Hematopoietic multipotent progenitor cell treated with erythropoietin and hydrocortisone succinate and interleukin-3 and kit ligand, for 6 days (in vitro differentiated cells): ENCODE measurements around the gene ZNF280D.
A peak's percentile ranks its signal among the peaks of the same experiment; 100 is the strongest.

Experiments
- DNase-seq: peaks from one replicate; pipeline ENCODE4 v3.0.0-alpha.2; 2015

Gene ZNF280D

GRCh38 chr15:56628893-56629532 lies 104.3 kb downstream of the ZNF280D start:
- no peak for DNase-seq

GRCh38 chr15:56619887-56620286 lies 113.4 kb downstream of the ZNF280D start:
- no peak for DNase-seq

- DNase-seq, result no peak
Observed at GRCh38 chr15:56617628-56618027, 115.7 kb downstream of the ZNF280D start.

- no peak for DNase-seq
Observed at GRCh38 chr15:56616551-56616950, 116.8 kb downstream of the ZNF280D start.

GRCh38 chr15:56613811-56614210 lies 119.5 kb downstream of the ZNF280D start:
- DNase-seq, result no peak

- no peak for DNase-seq
Observed at GRCh38 chr15:56608993-56609392, 124.3 kb downstream of the ZNF280D start.

GRCh38 chr15:56608140-56608778 lies 125.0 kb downstream of the ZNF280D start:
- DNase-seq, result no peak

GRCh38 chr15:56602253-56602652 lies 131.1 kb downstream of the ZNF280D start:
- no peak for DNase-seq

- DNase-seq, result no peak
Observed at GRCh38 chr15:56600380-56600779, 132.9 kb downstream of the ZNF280D start.

- no peak for DNase-seq
Observed at GRCh38 chr15:56598991-56599390, 134.3 kb downstream of the ZNF280D start.

GRCh38 chr15:56587686-56588085 lies 145.6 kb downstream of the ZNF280D start:
- no peak for DNase-seq

GRCh38 chr15:56586206-56586605 lies 147.1 kb downstream of the ZNF280D start:
- DNase-seq, result no peak

GRCh38 chr15:56582785-56583184 lies 150.5 kb downstream of the ZNF280D start:
- peak; percentile 32 for DNase-seq
